Panc1 (cell line): ENCODE data around the gene TAPBP. TPM values are rescaled to one million over a fixed set of nuclear protein-coding genes. Genes with fewer than 3 reads are reported as not detected.

Experiments used
- ATAC-seq: fragments of 200-7000 bp; cut with Tn5 transposase; 2 replicates; pipeline ENCODE4 v1.9.1; 2020; ENCODE audit warnings: mild to moderate bottlenecking, moderate library complexity
- BruUV-seq: library from RNA; stranded (reverse); fragments of 400-500 nt; replicated peaks from 2 replicates; lab custom pipeline; 2021; lab: Mats Ljungman, UMichigan
- CTCF ChIA-PET: fragments of 300-600 bp; sonication (Branson Sonifier 250); formaldehyde crosslinking; loops from one replicate; lab custom pipeline; 2022; ENCODE audit warnings: antibody characterized with exemption; lab: Charles Lee
- POLR2A ChIA-PET: fragments of 300-600 bp; sonication (Branson Sonifier 250); formaldehyde crosslinking; loops from one replicate; lab custom pipeline; 2022; ENCODE audit warnings: antibody characterized with exemption; lab: Charles Lee
- DNase-seq: peaks from one replicate; pipeline ENCODE4 v3.0.0-alpha.2; 2010; ENCODE audit warnings: low read depth, low spot score
- H3K27ac ChIP-seq: 2 replicates; pipeline ENCODE4 v1.5.1; 2011; ENCODE audit warnings: mild to moderate bottlenecking, low read length, inconsistent platforms
- H3K27me3 ChIP-seq: fragments of 200-500 bp; sonication (Bioruptor generic); 2 replicates; pipeline ENCODE4 v1.6.0; 2014; ENCODE audit warnings: low read length, inconsistent platforms; ENCODE audit not compliant: control insufficient read depth, insufficient read depth
- H3K36me3 ChIP-seq: fragments of 200-500 bp; sonication (Bioruptor generic); 2 replicates; pipeline ENCODE4 v1.5.1; 2014; ENCODE audit warnings: inconsistent platforms, mild to moderate bottlenecking, low read length, moderate library complexity; ENCODE audit not compliant: control insufficient read depth, insufficient read depth
- H3K4me1 ChIP-seq: 2 replicates; pipeline ENCODE4 v1.5.1; 2011; ENCODE audit warnings: inconsistent platforms, mild to moderate bottlenecking, low read length, moderate library complexity; ENCODE audit not compliant: control insufficient read depth, insufficient read depth
- H3K4me3 ChIP-seq, 2 experiments: 2 replicates each; pipeline ENCODE4 v1.5.1; 2011 to 2012; ENCODE audit warnings: low read depth in 2 of 2, low read length in 2 of 2, mild to moderate bottlenecking in 2 of 2, inconsistent platforms in 1 of 2, moderate library complexity in 1 of 2
- H3K9me3 ChIP-seq: fragments of 200-500 bp; sonication (Bioruptor generic); 2 replicates; pipeline ENCODE4 v1.5.1; 2014; ENCODE audit warnings: low read depth, mild to moderate bottlenecking, inconsistent platforms, low read length, moderate library complexity; ENCODE audit not compliant: control insufficient read depth, insufficient read depth
- POLR2AphosphoS5 ChIP-seq: IDR thresholded peaks from 2 replicates; pipeline ENCODE4 v1.6.1; 2012; ENCODE audit warnings: mild to moderate bottlenecking, low read depth, low read length, moderate library complexity
- SIN3A ChIP-seq: IDR thresholded peaks from 2 replicates; pipeline ENCODE4 v1.6.1; 2012; ENCODE audit warnings: low read depth, mild to moderate bottlenecking, low read length, moderate library complexity, borderline replicate concordance; ENCODE audit not compliant: insufficient read depth
- TCF7L2 ChIP-seq: IDR thresholded peaks from 2 replicates; pipeline ENCODE4 v1.6.1; 2011; ENCODE audit warnings: mild to moderate bottlenecking, low read depth, low read length, inconsistent platforms
- in situ Hi-C: cut with HindIII; loops from 2 replicates; pipeline ENCODE4 v1.10.0; 2016; ENCODE audit warnings: low sequenced_read_pairs, low pct_unique_long_range_greater_than_20kb
- intact Hi-C: fragments of 100-400 bp; cut with micrococcal nuclease; formaldehyde crosslinking; loops from one replicate; pipeline ENCODE4 v1.10.0; 2022; ENCODE audit not compliant: unreplicated experiment
- total RNA-seq: library from RNA; stranded (reverse); gene quantifications from one replicate; pipeline ENCODE4 v1.2.1, GENCODE V29; 2021; ENCODE audit not compliant: unreplicated experiment
- TF ChIP-seq, protein P1 (sequence below): fragments of 450-650 bp; IDR thresholded peaks from 2 replicates; pipeline ENCODE4 v1.5.1; 2017; ENCODE audit warnings: mild to moderate bottlenecking
- TF ChIP-seq, protein P2 (sequence below), 2 experiments: IDR thresholded peaks; 2 replicates each; pipeline ENCODE4 v1.6.1; 2011 to 2012; ENCODE audit warnings: low read depth in 2 of 2, control low read depth in 1 of 2, low read length in 1 of 2, mild to moderate bottlenecking in 1 of 2, moderate library complexity in 1 of 2; ENCODE audit not compliant: insufficient read depth in 1 of 2

The TAPBP gene
- total RNA-seq, 1 experiment from 2014 or later, result 246 TPM

DNA sequence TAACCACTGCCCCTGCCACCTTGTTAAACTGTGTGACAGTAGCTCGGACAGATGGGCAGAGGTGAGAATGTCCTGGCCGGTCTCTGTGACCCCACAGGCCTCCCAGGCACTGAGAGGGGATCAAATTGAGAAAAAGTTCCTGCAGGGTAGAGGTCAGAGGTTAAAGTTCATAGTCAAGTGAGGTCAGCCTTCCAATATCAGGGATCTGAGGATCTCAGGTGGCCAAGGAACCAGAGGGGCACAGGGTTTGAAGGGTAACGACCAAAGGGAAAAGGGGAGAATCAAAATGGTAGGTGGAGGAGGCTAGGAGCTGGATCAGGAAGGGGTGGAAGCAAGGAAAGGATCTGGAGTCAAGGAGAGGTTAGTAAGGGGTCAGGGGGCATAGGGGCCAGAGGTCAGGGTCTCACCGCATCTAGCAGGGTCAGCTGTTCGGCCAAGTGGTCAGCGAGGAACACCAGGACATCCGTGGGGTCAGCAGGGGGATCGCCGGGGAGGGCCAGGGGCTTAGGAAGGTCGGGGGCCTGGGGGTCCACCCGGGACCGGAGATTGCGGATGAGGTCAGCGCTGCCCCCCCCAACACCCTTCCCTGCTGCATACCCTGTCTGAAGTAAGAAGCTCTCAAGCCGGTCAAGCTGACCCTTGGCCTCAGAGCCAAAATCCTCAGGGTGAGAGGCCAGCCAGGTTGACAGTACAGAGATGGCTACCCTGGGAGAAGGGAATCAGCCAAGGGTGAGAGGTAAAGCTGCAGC lies 18.1 kb downstream of the TAPBP start:
- Histone ChIP-seq H3K27ac (no peak overlapping the region), H3K4me3 (no peak overlapping the region), H3K4me1 (peaks cover 13% of the 10 kb centered on the region), H3K9me3 (no peaks in the 10 kb centered on the region), H3K36me3 (peaks cover 4% of the 10 kb centered on the region; the same call in 1 of the 2 replicates), H3K27me3 (no peaks in the 10 kb centered on the region)
- intact Hi-C loops (no loop called here), in situ Hi-C loops (no loop called here)
- BruUV-seq, result no TSS peak
- ATAC-seq (no peak), DNase-seq (no peak)
- TF ChIP-seq, protein P1, sequence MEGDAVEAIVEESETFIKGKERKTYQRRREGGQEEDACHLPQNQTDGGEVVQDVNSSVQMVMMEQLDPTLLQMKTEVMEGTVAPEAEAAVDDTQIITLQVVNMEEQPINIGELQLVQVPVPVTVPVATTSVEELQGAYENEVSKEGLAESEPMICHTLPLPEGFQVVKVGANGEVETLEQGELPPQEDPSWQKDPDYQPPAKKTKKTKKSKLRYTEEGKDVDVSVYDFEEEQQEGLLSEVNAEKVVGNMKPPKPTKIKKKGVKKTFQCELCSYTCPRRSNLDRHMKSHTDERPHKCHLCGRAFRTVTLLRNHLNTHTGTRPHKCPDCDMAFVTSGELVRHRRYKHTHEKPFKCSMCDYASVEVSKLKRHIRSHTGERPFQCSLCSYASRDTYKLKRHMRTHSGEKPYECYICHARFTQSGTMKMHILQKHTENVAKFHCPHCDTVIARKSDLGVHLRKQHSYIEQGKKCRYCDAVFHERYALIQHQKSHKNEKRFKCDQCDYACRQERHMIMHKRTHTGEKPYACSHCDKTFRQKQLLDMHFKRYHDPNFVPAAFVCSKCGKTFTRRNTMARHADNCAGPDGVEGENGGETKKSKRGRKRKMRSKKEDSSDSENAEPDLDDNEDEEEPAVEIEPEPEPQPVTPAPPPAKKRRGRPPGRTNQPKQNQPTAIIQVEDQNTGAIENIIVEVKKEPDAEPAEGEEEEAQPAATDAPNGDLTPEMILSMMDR, result no peak
- no peak for TF ChIP-seq POLR2AphosphoS5
- no peak for TF ChIP-seq TCF7L2
- TF ChIP-seq, protein P2, sequence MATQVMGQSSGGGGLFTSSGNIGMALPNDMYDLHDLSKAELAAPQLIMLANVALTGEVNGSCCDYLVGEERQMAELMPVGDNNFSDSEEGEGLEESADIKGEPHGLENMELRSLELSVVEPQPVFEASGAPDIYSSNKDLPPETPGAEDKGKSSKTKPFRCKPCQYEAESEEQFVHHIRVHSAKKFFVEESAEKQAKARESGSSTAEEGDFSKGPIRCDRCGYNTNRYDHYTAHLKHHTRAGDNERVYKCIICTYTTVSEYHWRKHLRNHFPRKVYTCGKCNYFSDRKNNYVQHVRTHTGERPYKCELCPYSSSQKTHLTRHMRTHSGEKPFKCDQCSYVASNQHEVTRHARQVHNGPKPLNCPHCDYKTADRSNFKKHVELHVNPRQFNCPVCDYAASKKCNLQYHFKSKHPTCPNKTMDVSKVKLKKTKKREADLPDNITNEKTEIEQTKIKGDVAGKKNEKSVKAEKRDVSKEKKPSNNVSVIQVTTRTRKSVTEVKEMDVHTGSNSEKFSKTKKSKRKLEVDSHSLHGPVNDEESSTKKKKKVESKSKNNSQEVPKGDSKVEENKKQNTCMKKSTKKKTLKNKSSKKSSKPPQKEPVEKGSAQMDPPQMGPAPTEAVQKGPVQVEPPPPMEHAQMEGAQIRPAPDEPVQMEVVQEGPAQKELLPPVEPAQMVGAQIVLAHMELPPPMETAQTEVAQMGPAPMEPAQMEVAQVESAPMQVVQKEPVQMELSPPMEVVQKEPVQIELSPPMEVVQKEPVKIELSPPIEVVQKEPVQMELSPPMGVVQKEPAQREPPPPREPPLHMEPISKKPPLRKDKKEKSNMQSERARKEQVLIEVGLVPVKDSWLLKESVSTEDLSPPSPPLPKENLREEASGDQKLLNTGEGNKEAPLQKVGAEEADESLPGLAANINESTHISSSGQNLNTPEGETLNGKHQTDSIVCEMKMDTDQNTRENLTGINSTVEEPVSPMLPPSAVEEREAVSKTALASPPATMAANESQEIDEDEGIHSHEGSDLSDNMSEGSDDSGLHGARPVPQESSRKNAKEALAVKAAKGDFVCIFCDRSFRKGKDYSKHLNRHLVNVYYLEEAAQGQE (IDR thresholded peaks at IDR 0.05; ENCODE audit: insufficient read depth in 1 of 2, low read depth in 2 of 2, low read length in 1 of 2), result no peak
- no peak for TF ChIP-seq SIN3A
- ChIA-PET POLR2A (interaction anchor here (0.6 kb wide), 1 partner anchor 356 kb away, joined by 7 read pairs; no protein-coding TSS in a partner anchor), CTCF (no interaction called here)

DNA sequence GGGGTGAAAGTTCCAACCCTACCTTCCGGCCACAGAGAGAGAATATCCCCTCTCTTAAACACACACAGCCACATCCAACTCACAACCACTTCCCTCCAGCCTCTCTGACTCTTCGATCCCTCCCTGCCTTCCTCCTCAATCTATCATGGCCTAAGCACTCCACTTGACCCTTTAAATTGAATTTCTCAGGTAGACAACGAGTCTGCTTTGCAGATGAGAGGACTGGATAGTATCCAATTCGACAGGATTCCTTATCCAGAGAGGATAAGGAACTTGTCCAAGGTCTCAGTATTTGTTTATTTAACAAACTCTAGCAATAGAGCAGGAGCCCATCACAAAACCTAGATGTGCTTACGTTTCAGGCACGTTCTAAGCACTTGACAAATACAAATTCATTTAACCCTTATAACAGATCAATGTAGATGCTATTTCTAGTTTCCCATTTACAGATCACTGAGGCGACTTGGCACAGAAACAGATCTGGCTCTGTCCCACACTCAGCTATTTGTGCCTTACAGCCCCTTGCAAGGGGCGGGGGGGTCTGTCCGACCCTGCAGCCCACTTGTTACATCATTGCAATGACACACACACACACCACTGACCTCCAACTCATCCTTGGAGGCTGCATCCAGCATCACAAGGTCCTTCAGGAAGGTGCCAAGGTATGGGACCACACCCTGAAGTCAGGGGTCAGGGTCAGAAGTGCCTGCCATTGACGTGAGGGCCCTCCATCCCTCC lies 19.6 kb downstream of the TAPBP start:
- Histone ChIP-seq H3K4me1 (peaks cover 19% of the 10 kb centered on the region), H3K4me3 (no peak overlapping the region), H3K36me3 (peaks cover 2% of the 10 kb centered on the region; the same call in 1 of the 2 replicates), H3K9me3 (no peaks in the 10 kb centered on the region), H3K27ac (no peak overlapping the region), H3K27me3 (no peaks in the 10 kb centered on the region)
- ChIA-PET POLR2A (no interaction called here), CTCF (no interaction called here)
- DNase-seq (no peak), ATAC-seq (no peak)
- BruUV-seq, result TSS peak; percentile 61
- in situ Hi-C loops (no loop called here), intact Hi-C loops (no loop called here)
- no peak for TF ChIP-seq POLR2AphosphoS5
- TF ChIP-seq, protein P1, result no peak
- TF ChIP-seq TCF7L2, result no peak
- TF ChIP-seq, protein P2 (IDR thresholded peaks at IDR 0.05; ENCODE audit: insufficient read depth in 1 of 2, low read depth in 2 of 2, low read length in 1 of 2), result no peak
- no peak for TF ChIP-seq SIN3A
